Natural killer cell (primary cell): ENCODE data around the gene CDADC1. TPM values are rescaled to one million over a fixed set of nuclear protein-coding genes. Genes with fewer than 3 reads are reported as not detected.

Source experiments
- ATAC-seq, 3 donors: fragments of 150-1000 bp in 2 of 3; fragments of 200-7000 bp in 1 of 3; cut with Tn5 transposase; 1 replicate in 1 of 3; 2 replicates in 2 of 3; pipeline ENCODE4 v1.10.0; 2021; ENCODE audit warnings: mild to moderate bottlenecking in 2 of 3, moderate library complexity in 2 of 3
- DNase-seq, 2 donors: peaks; one replicate each; pipeline versions ENCODE4 v3.0.0 to v3.0.0-alpha.2; 2013 to 2021; ENCODE audit warnings: mixed read lengths in 1 of 2
- H3K27ac ChIP-seq: one replicate; pipeline ENCODE4 v1.5.1; 2013; ENCODE audit warnings: mild to moderate bottlenecking, low read length
- H3K27me3 ChIP-seq: one replicate; pipeline ENCODE4 v1.6.1; 2013; ENCODE audit warnings: low read length; ENCODE audit not compliant: control insufficient read depth, insufficient read depth
- H3K36me3 ChIP-seq: one replicate; pipeline ENCODE4 v1.6.1; 2013; ENCODE audit warnings: low read length; ENCODE audit not compliant: control insufficient read depth, insufficient read depth
- H3K4me1 ChIP-seq: one replicate; pipeline ENCODE4 v1.6.1; 2013; ENCODE audit warnings: low read length; ENCODE audit not compliant: control insufficient read depth, insufficient read depth
- H3K4me3 ChIP-seq: one replicate; pipeline ENCODE4 v1.5.1; 2013; ENCODE audit warnings: low read length
- H3K9me3 ChIP-seq: one replicate; pipeline ENCODE4 v1.6.1; 2013; ENCODE audit warnings: low read length; ENCODE audit not compliant: control insufficient read depth, insufficient read depth
- H3K27ac Mint-ChIP-seq, 2 donors: one replicate each; pipeline ENCODE4 v1.8.0; 2022; ENCODE audit warnings: mild to moderate bottlenecking in 2 of 2, mixed read lengths in 2 of 2, moderate library complexity in 1 of 2
- H3K27me3 Mint-ChIP-seq, 2 donors: one replicate each; pipeline ENCODE4 v1.8.0; 2022; ENCODE audit warnings: low read depth in 2 of 2, mixed read lengths in 2 of 2
- H3K36me3 Mint-ChIP-seq: one replicate; pipeline ENCODE4 v1.8.0; 2022; ENCODE audit warnings: mixed read lengths
- H3K4me1 Mint-ChIP-seq, 2 donors: one replicate each; pipeline ENCODE4 v1.8.0; 2022; ENCODE audit warnings: mixed read lengths in 2 of 2
- H3K4me3 Mint-ChIP-seq: one replicate; pipeline ENCODE4 v1.8.0; 2022; ENCODE audit warnings: mild to moderate bottlenecking, moderate library complexity, mixed read lengths
- H3K9me3 Mint-ChIP-seq, 2 donors: one replicate each; pipeline ENCODE4 v1.8.0; 2022; ENCODE audit warnings: mixed read lengths in 2 of 2
- WGBS: methylation state at CpG from one replicate; pipeline ENCODE4 v1.1.7; 2013; ENCODE audit warnings: missing lambda C conversion rate; ENCODE audit not compliant: insufficient coverage; 5-methylcytosine and 5-hydroxymethylcytosine counted together
- intact Hi-C: fragments of 100-400 bp; cut with micrococcal nuclease; formaldehyde crosslinking; loops from one replicate; pipeline ENCODE4 v1.14.2; 2022
- total RNA-seq, 4 donors: library from RNA; stranded (reverse); fragments of 120-200 nt in 1 of 4; gene quantifications; one replicate each; pipeline versions ENCODE4 v1.2.3 to v1.2.4, GENCODE V29; 2013 to 2022
- TF ChIP-seq, protein P1 (sequence below): fragments of 200-600 bp; IDR thresholded peaks from one replicate; pipeline ENCODE4 v1.8.0; 2022; ENCODE audit warnings: antibody characterized with exemption

Gene CDADC1
- total RNA-seq, 3 donors from 2014 or later (not counting 1 experiment from before 2014, with no cell fraction given) = 32.0 to 39.4 (median 33.6) TPM

DNA sequence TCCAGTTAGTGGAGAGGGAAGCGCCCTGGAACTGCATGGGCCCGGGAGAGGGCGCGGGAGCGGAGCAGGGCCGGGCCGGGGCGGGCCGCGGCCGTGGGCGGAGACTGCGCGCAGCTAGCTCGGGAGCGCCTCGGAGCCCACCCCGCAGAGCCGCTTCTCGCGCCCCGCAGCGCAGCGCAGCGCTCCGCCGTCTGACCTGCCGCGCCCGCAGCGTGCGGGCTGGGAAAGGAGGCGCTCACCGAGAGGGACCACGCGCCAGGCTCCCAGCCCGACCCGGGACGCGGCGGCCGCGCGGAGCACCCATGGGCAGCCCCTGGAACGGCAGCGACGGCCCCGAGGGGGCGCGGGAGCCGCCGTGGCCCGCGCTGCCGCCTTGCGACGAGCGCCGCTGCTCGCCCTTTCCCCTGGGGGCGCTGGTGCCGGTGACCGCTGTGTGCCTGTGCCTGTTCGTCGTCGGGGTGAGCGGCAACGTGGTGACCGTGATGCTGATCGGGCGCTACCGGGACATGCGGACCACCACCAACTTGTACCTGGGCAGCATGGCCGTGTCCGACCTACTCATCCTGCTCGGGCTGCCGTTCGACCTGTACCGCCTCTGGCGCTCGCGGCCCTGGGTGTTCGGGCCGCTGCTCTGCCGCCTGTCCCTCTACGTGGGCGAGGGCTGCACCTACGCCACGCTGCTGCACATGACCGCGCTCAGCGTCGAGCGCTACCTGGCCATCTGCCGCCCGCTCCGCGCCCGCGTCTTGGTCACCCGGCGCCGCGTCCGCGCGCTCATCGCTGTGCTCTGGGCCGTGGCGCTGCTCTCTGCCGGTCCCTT, 27.5 kb upstream of the CDADC1 start, which contains the start of gene MLNR:
Gene MLNR, plus strand, starts transcription at position 303 of the 820 bp plus-strand sequence. Its CDS starts 0 bp downstream, at position 303.
- Histone ChIP-seq H3K27me3 (peaks cover 16% of the 10 kb centered on the region), H3K9me3 (no peaks in the 10 kb centered on the region), H3K4me3 (no peak within 1 kb of the TSS), H3K36me3 (no peaks in the 10 kb centered on the region), H3K4me1 (peaks cover 11% of the 10 kb centered on the region), H3K27ac (no peak within 1 kb of the TSS)
- H3K4me1 Mint-ChIP-seq = peaks cover 7 to 13% of the 10 kb centered on the region in 2 donors
- peak within 1 kb of the TSS in 1 of 2 donors; percentile 53 for H3K27ac Mint-ChIP-seq
- TF ChIP-seq, protein P1, sequence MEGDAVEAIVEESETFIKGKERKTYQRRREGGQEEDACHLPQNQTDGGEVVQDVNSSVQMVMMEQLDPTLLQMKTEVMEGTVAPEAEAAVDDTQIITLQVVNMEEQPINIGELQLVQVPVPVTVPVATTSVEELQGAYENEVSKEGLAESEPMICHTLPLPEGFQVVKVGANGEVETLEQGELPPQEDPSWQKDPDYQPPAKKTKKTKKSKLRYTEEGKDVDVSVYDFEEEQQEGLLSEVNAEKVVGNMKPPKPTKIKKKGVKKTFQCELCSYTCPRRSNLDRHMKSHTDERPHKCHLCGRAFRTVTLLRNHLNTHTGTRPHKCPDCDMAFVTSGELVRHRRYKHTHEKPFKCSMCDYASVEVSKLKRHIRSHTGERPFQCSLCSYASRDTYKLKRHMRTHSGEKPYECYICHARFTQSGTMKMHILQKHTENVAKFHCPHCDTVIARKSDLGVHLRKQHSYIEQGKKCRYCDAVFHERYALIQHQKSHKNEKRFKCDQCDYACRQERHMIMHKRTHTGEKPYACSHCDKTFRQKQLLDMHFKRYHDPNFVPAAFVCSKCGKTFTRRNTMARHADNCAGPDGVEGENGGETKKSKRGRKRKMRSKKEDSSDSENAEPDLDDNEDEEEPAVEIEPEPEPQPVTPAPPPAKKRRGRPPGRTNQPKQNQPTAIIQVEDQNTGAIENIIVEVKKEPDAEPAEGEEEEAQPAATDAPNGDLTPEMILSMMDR = peak; percentile 24
- no peaks in the 10 kb centered on the region for H3K9me3 Mint-ChIP-seq
- DNase-seq (peak; percentile 36 to 63), ATAC-seq (peak; percentile 74 to 90 (median 87))
- H3K4me3 Mint-ChIP-seq = peak within 1 kb of the TSS; percentile 84
- peaks cover 44 to 50% of the 10 kb centered on the region in 2 donors for H3K27me3 Mint-ChIP-seq
- WGBS = 6% methylated on average over 111 of the region's 111 CpGs
- H3K36me3 Mint-ChIP-seq = no peaks in the 10 kb centered on the region
- intact Hi-C loops = no loop called here

DNA sequence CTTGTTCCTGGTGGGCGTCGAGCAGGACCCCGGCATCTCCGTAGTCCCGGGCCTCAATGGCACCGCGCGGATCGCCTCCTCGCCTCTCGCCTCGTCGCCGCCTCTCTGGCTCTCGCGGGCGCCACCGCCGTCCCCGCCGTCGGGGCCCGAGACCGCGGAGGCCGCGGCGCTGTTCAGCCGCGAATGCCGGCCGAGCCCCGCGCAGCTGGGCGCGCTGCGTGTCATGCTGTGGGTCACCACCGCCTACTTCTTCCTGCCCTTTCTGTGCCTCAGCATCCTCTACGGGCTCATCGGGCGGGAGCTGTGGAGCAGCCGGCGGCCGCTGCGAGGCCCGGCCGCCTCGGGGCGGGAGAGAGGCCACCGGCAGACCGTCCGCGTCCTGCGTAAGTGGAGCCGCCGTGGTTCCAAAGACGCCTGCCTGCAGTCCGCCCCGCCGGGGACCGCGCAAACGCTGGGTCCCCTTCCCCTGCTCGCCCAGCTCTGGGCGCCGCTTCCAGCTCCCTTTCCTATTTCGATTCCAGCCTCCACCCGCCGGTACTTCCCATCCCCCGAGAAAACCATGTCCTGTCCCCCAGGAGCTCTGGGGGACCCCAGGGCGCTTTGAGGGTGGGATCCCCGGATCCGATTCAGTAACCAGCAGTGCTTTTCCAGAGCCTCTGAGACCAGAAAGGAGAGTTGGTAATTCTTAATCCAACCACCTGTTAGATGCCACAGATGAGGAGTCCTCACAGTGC, 26.7 kb upstream of the CDADC1 start:
- Histone ChIP-seq H3K9me3 (no peaks in the 10 kb centered on the region), H3K36me3 (no peaks in the 10 kb centered on the region), H3K27ac (no peak overlapping the region), H3K27me3 (peaks cover 16% of the 10 kb centered on the region), H3K4me3 (no peak overlapping the region), H3K4me1 (peaks cover 9% of the 10 kb centered on the region)
- DNase-seq (peak in 1 of 2 donors; percentile 11), ATAC-seq (peak in 1 of 3 donors; percentile 23)
- H3K4me3 Mint-ChIP-seq = peak overlapping the region; percentile 84
- TF ChIP-seq, protein P1 = no peak
- intact Hi-C loops = no loop called here
- WGBS = 15% methylated on average over 73 of the region's 73 CpGs
- H3K9me3 Mint-ChIP-seq = no peaks in the 10 kb centered on the region
- peaks cover 5 to 11% of the 10 kb centered on the region in 2 donors for H3K4me1 Mint-ChIP-seq
- H3K36me3 Mint-ChIP-seq = no peaks in the 10 kb centered on the region
- peak overlapping the region in 1 of 2 donors; percentile 53 for H3K27ac Mint-ChIP-seq
- H3K27me3 Mint-ChIP-seq = peaks cover 44 to 50% of the 10 kb centered on the region in 2 donors

DNA sequence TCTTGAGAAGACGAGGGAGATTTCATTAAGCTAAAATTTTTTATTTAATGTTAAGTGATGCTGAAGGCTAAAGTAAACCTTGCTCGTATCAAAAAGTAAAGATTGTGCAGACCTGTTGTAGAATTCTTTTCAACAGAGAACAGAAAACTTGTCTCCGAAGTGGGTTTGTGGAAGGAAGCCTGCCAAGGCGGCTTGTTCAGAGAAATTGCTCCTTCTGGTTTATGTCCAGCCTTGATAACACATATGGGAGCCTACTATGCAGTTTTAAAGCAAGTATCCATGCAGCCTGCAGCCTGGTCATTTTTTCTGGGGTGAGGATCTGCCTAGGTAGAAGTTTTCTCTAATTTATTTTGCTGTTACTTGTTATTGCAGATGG, 26.1 kb upstream of the CDADC1 start:
- no peak overlapping the region for H3K27ac ChIP-seq
- Mint-ChIP-seq H3K27ac (peak overlapping the region in 1 of 2 donors; percentile 53), H3K4me3 (peak overlapping the region; percentile 84), H3K27me3 (peaks cover 44 to 47% of the 10 kb centered on the region in 2 donors), H3K36me3 (no peaks in the 10 kb centered on the region), H3K4me1 (peaks cover 5 to 11% of the 10 kb centered on the region in 2 donors), H3K9me3 (no peaks in the 10 kb centered on the region)
- no peaks in the 10 kb centered on the region for H3K9me3 ChIP-seq
- no peak for ATAC-seq
- intact Hi-C loops = no loop called here
- no peak for DNase-seq
- TF ChIP-seq, protein P1 = no peak
- no peaks in the 10 kb centered on the region for H3K36me3 ChIP-seq
- H3K27me3 ChIP-seq = peaks cover 16% of the 10 kb centered on the region
- peaks cover 9% of the 10 kb centered on the region for H3K4me1 ChIP-seq
- WGBS = 91% methylated on average over 4 of the region's 4 CpGs
- H3K4me3 ChIP-seq = no peak overlapping the region
